ENCODE measurements around the gene PIK3R3. TPM values are rescaled to one million over a fixed set of nuclear protein-coding genes. Genes with fewer than 3 reads are reported as not detected.

Gene PIK3R3
- total and polyA plus RNA-seq, 11 donors, result 11.8 to 54.1 (median 41.9) TPM

GRCh38 chr1:46030876-46031660 is 101.4 kb downstream of the PIK3R3 start:
- no peaks in the 10 kb centered on the region for H3K27me3 ChIP-seq
- ATAC-seq (no peak), DNase-seq (no peak)
- H3K27ac ChIP-seq, result peak overlapping the region in 5 of 12 donors; percentile 18 to 94 (median 43)
- intact Hi-C loops (cut with DNase I), result loop anchor here in 1 of 10 donors (10.0 kb wide), 1 partner anchor 314 kb away; the partner anchor contains the start of gene NSUN4
- WGBS, 4 donors, result 76 to 85% (median 84%) methylated on average over 19 to 26 of the region's 26 CpGs
- TF ChIP-seq POLR2A (IDR thresholded peaks at IDR 0.05) (no peak), CTCF (IDR thresholded peaks at IDR 0.05) (no peak)
- H3K9me3 ChIP-seq, result no peaks in the 10 kb centered on the region
- H3K4me1 ChIP-seq, result peaks cover 0 to 40% (median 17%) of the 10 kb centered on the region in 12 donors
- no peak overlapping the region for H3K4me3 ChIP-seq
- peaks cover 0 to 65% (median 54%) of the 10 kb centered on the region in 9 donors for H3K36me3 ChIP-seq

- 96 to 98% (median 97%) methylated on average over 17 to 18 of the region's 18 CpGs for WGBS, 4 donors
- H3K4me1 ChIP-seq, result peaks cover 0 to 43% (median 19%) of the 10 kb centered on the region in 12 donors
- TF ChIP-seq POLR2A (IDR thresholded peaks at IDR 0.05), result no peak
- TF ChIP-seq CTCF (IDR thresholded peaks at IDR 0.05), result no peak
- ATAC-seq (no peak), DNase-seq (no peak)
- peak overlapping the region in 3 of 12 donors; percentile 41 to 94 (median 86) for H3K27ac ChIP-seq
- H3K27me3 ChIP-seq, result no peaks in the 10 kb centered on the region
- H3K9me3 ChIP-seq, result no peaks in the 10 kb centered on the region
- H3K36me3 ChIP-seq, result peaks cover 0 to 59% (median 49%) of the 10 kb centered on the region in 9 donors
- H3K4me3 ChIP-seq, result no peak overlapping the region
- intact Hi-C loops (cut with DNase I), result loop anchor here in 1 of 10 donors (10.0 kb wide), 1 partner anchor 315 kb away; the partner anchor contains the start of gene NSUN4
These were observed 102.2 kb downstream of the PIK3R3 start for GRCh38 chr1:46030074-46030870.

GRCh38 chr1:46027788-46028573 is 104.4 kb downstream of the PIK3R3 start:
- no peak overlapping the region for H3K4me3 ChIP-seq
- 82 to 90% (median 86%) methylated on average over 8 of the region's 8 CpGs for WGBS, 4 donors
- peak overlapping the region; percentile 64 to 94 (median 82) for H3K27ac ChIP-seq
- no peak for TF ChIP-seq POLR2A (IDR thresholded peaks at IDR 0.05)
- no peak for TF ChIP-seq CTCF (IDR thresholded peaks at IDR 0.05)
- H3K36me3 ChIP-seq, result peaks cover 0 to 73% (median 59%) of the 10 kb centered on the region in 9 donors
- DNase-seq (peak in 3 of 5 donors; percentile 43 to 82 (median 72)), ATAC-seq (peak; percentile 69 to 78 (median 75))
- peaks cover 0 to 46% (median 19%) of the 10 kb centered on the region in 12 donors for H3K4me1 ChIP-seq
- intact Hi-C loops (cut with DNase I), result loop anchor here in 5 of 10 donors (2.0 to 10.0 kb wide), 4 partner anchors 103 to 113 kb away; no protein-coding TSS in a partner anchor
- no peaks in the 10 kb centered on the region for H3K27me3 ChIP-seq
- H3K9me3 ChIP-seq, result no peaks in the 10 kb centered on the region
